ENCODE measurements around the gene SPTBN4.

SPTBN4 gene

DNA sequence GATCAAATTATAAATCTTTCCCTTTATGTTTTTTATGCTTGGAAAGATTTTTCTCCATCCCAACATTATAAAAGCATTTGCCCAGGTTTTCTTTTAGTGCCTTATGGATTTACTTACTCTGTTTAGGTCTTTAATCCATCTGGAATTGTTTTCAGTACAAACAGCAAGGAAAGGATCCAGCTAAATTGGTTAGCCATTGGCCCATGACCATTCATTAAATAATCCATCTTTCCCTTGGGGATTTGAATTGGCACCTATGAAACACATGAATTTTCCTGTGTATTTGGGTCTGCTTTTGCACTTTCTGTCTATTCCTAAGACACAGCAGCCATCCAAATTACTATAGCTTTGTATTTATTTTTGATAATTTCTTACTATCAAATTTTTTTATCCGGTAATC lies 81.0 kb downstream of the SPTBN4 start:
- Histone ChIP-seq H3K4me1 (no peaks in the 10 kb centered on the region), H3K27ac (no peak overlapping the region), H2AFZ (no peak overlapping the region), H3K4me3 (ENCODE audit: low read depth, low read length) (no peak overlapping the region), H3K36me3 (ENCODE audit: control insufficient read depth, insufficient read depth, low read length) (no peaks in the 10 kb centered on the region), H3K9ac (no peak overlapping the region), H3K4me2 (ENCODE audit: low read length) (no peak overlapping the region), H3K27me3 (ENCODE audit: control insufficient read depth, insufficient read depth, low read length) (no peaks in the 10 kb centered on the region), H3K79me2 (peaks cover 3% of the 10 kb centered on the region), H3K9me3 (ENCODE audit: control insufficient read depth, low read length) (no peaks in the 10 kb centered on the region)
- TF ChIP-seq, protein P1, sequence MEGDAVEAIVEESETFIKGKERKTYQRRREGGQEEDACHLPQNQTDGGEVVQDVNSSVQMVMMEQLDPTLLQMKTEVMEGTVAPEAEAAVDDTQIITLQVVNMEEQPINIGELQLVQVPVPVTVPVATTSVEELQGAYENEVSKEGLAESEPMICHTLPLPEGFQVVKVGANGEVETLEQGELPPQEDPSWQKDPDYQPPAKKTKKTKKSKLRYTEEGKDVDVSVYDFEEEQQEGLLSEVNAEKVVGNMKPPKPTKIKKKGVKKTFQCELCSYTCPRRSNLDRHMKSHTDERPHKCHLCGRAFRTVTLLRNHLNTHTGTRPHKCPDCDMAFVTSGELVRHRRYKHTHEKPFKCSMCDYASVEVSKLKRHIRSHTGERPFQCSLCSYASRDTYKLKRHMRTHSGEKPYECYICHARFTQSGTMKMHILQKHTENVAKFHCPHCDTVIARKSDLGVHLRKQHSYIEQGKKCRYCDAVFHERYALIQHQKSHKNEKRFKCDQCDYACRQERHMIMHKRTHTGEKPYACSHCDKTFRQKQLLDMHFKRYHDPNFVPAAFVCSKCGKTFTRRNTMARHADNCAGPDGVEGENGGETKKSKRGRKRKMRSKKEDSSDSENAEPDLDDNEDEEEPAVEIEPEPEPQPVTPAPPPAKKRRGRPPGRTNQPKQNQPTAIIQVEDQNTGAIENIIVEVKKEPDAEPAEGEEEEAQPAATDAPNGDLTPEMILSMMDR (IDR thresholded peaks at IDR 0.05), result no peak

- no peak overlapping the region for H3K9ac ChIP-seq
- no peak overlapping the region for H3K27ac ChIP-seq
- no peak overlapping the region for H3K4me3 ChIP-seq (ENCODE audit: low read depth, low read length)
- peaks cover 5% of the 10 kb centered on the region for H3K79me2 ChIP-seq
- no peaks in the 10 kb centered on the region for H3K27me3 ChIP-seq (ENCODE audit: control insufficient read depth, insufficient read depth, low read length)
- TF ChIP-seq, protein P1 (IDR thresholded peaks at IDR 0.05), result peak; percentile 26
- H3K4me2 ChIP-seq (ENCODE audit: low read length), result no peak overlapping the region
- H3K9me3 ChIP-seq (ENCODE audit: control insufficient read depth, low read length), result no peaks in the 10 kb centered on the region
- no peaks in the 10 kb centered on the region for H3K4me1 ChIP-seq
- H3K36me3 ChIP-seq (ENCODE audit: control insufficient read depth, insufficient read depth, low read length), result no peaks in the 10 kb centered on the region
- no peak overlapping the region for H2AFZ ChIP-seq
Measured at GRCh38 chr19:40549007-40549708, 82.4 kb downstream of the SPTBN4 start.

DNA sequence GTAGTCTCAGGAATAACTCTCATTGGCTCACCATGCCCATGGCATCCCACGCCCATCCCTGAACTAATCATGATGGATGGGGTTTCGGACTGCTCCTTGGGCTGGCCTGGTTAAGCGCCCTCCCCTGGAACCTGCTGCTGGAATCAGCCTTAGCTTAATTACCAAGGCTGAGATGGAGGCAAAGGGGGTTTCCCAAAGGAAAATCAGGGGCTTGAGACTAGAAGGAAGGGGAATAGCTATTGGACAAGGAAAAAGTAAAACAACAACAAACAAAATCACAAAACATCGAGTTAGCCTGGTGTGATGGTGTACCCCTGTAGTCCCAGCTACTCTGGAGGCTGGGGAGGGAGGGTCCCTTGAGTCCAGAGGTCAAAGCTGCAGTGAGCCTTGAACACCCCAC lies 84.2 kb downstream of the SPTBN4 start:
- H3K9ac ChIP-seq, result no peak overlapping the region
- no peak overlapping the region for H3K27ac ChIP-seq
- TF ChIP-seq, protein P1 (IDR thresholded peaks at IDR 0.05), result no peak
- H3K9me3 ChIP-seq (ENCODE audit: control insufficient read depth, low read length), result no peaks in the 10 kb centered on the region
- peaks cover 5% of the 10 kb centered on the region for H3K79me2 ChIP-seq
- no peaks in the 10 kb centered on the region for H3K4me1 ChIP-seq
- H2AFZ ChIP-seq, result no peak overlapping the region
- H3K4me3 ChIP-seq (ENCODE audit: low read depth, low read length), result no peak overlapping the region
- no peaks in the 10 kb centered on the region for H3K27me3 ChIP-seq (ENCODE audit: control insufficient read depth, insufficient read depth, low read length)
- no peaks in the 10 kb centered on the region for H3K36me3 ChIP-seq (ENCODE audit: control insufficient read depth, insufficient read depth, low read length)
- no peak overlapping the region for H3K4me2 ChIP-seq (ENCODE audit: low read length)

DNA sequence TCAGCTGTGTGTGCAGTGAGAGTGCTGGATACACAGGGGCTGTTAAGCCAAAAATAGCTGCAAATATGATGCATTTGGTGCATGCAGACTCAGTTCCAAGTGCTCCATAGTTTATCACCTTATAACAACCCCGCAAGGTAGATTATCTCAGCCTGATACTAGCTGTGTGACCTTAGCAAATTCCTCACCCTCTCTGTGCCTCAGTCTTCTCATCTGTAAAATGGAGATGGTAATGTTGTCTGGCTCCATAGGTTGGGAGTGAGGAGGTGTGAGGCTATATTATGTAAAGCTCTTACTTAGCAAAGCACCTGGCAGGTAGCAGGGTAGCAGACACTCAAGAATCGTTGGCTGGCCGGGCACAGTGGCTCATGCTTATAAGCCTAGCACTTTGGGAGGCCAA lies 86.0 kb downstream of the SPTBN4 start:
- Histone ChIP-seq H3K27ac (no peak overlapping the region), H3K27me3 (ENCODE audit: control insufficient read depth, insufficient read depth, low read length) (no peaks in the 10 kb centered on the region), H3K9me3 (ENCODE audit: control insufficient read depth, low read length) (no peaks in the 10 kb centered on the region), H3K4me3 (ENCODE audit: low read depth, low read length) (no peak overlapping the region), H3K9ac (no peak overlapping the region), H2AFZ (no peak overlapping the region), H3K4me1 (no peaks in the 10 kb centered on the region), H3K79me2 (peaks cover 5% of the 10 kb centered on the region), H3K36me3 (ENCODE audit: control insufficient read depth, insufficient read depth, low read length) (no peaks in the 10 kb centered on the region), H3K4me2 (ENCODE audit: low read length) (no peak overlapping the region)
- TF ChIP-seq, protein P1 (IDR thresholded peaks at IDR 0.05), result no peak

Measured in parathyroid adenoma (tissue), 2 donors.